HG02571 (cell line): ENCODE results near the gene ATRNL1.

Experiments
- ATAC-seq: cut with Tn5 transposase; IDR thresholded peaks from one replicate; pipeline ENCODE4 v1.9.1; 2021; ENCODE audit warnings: mild to moderate bottlenecking, moderate library complexity; ENCODE audit not compliant: unreplicated experiment

ATRNL1 gene

GRCh38 chr10:115972426-115972825 is 879.3 kb downstream of the ATRNL1 start:
- ATAC-seq = no peak

DNA sequence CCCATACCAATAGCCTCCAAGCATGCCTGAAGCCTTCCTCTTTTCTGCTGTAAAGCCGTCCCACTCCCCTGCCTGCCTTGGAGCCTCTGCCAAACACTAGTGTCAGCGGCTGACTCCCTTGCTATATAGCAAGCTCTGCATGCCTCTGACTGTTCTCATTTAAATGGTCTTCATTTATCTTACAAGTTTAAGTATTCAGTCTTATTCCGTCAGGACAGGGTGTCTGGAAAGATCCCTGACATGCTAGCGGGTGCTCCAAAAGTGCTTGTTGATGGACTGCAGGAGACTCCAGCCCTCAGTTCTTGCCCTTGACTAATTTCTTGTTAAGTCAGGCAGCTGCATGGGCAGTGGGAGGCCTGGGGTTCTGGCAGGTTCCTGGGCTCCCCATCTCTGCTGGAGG is 881.2 kb downstream of the ATRNL1 start:
- ATAC-seq = no peak

DNA sequence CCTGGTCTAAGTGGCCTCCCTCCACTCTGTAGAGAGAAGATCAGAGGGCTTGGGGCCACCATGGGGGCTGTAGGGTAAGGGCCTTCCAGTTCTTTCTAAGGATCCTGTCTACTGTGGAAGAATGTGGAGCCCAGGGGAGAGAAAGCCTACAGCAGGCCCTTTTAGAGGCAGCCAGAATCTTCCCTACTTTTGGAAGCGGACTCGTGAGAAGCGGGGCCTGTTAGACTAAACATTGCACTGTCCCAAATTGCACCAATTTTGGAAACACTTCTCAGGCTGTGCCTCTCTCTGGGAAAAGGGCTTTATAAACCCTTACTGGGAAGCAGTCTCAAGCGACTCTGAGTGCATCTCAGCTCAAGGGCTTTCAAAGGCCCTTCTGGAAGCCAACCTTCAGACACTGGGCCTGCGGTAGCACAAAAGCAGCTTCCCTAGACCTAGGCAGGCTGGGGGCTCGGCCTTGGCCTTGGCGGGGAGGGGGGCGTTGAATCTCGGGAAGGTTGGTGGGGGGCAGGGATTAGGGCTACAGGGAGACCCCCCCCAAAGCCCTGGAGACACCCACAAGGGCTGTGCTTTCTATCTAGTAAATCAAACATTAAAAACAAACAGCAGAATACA is 881.8 kb downstream of the ATRNL1 start:
- ATAC-seq = no peak

GRCh38 chr10:115975506-115975905 is 882.3 kb downstream of the ATRNL1 start:
- no peak for ATAC-seq

DNA sequence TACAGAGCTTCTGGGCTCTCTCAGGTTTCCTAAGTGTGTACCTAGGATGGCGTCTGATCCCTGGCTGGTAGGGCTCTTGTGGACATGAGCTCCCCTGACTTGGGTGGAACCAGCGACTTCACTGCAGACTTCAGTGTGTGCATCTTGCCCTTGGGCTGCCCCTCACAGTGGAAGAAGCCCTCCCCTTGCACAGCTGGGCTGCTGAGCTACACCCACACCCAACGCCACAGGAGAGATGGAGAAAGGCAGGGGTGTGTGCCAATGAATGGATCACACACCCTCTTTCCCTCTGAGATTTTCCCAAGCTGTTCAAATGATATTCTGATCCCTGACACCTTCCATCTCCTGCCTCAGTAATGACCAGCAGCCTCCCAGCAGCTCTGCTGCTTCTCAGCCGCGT is 883.2 kb downstream of the ATRNL1 start:
- no peak for ATAC-seq

- ATAC-seq = no peak
These were observed 884.7 kb downstream of the ATRNL1 start for GRCh38 chr10:115977855-115978254.

- ATAC-seq = no peak
These were observed 886.4 kb downstream of the ATRNL1 start for GRCh38 chr10:115979576-115979975.

DNA sequence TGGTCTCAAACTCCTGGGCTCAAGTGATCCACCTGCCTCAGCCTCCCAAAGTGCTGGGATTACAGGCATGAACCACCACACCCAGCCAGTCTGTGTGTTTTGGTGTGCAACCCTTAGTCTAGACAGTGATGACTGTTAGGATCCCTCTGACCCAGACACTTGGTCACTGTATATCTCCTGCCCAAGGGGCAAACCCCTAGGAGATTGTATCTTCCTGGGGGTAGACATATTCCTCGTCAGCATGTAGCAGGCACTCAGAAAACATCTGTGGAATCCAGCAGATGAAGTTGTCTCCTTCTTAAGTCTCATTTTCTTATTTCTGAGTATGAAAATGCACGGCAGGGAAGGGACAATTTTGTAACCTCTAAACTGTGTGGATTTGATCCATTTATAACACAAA is 887.3 kb downstream of the ATRNL1 start:
- ATAC-seq = no peak

GRCh38 chr10:115981081-115981480 is 887.9 kb downstream of the ATRNL1 start:
- ATAC-seq = no peak

DNA sequence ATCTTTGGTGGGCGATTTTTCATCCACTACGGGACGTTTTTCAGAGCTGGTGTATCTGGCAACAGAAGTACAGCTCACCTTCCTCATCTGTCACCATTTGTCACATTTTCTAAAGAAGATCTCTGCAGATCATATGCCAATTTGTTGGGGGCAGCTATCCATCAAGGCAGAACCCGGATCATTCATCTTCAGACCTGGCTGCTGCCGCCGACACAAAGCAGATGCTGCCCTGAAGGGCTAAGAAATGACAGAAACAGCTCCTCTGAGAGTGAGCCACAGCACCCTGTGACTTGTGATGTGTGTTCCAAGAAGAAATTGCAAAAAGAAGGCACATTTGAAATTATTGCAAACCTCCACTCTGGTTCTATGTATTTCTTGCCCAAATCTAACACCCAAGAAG is 888.9 kb downstream of the ATRNL1 start:
- no peak for ATAC-seq

- ATAC-seq = no peak
These were observed 889.4 kb downstream of the ATRNL1 start for GRCh38 chr10:115982526-115982925.

- no peak for ATAC-seq
These were observed 892.6 kb downstream of the ATRNL1 start for GRCh38 chr10:115985786-115986185.

- ATAC-seq = no peak
These were observed 895.2 kb downstream of the ATRNL1 start for GRCh38 chr10:115988380-115988779.

- ATAC-seq = no peak
These were observed 896.5 kb downstream of the ATRNL1 start for GRCh38 chr10:115989621-115990020.

GRCh38 chr10:115992236-115992986 is 899.2 kb downstream of the ATRNL1 start:
- no peak for ATAC-seq

- ATAC-seq = no peak
These were observed 902.9 kb downstream of the ATRNL1 start for GRCh38 chr10:115996031-115996430.

DNA sequence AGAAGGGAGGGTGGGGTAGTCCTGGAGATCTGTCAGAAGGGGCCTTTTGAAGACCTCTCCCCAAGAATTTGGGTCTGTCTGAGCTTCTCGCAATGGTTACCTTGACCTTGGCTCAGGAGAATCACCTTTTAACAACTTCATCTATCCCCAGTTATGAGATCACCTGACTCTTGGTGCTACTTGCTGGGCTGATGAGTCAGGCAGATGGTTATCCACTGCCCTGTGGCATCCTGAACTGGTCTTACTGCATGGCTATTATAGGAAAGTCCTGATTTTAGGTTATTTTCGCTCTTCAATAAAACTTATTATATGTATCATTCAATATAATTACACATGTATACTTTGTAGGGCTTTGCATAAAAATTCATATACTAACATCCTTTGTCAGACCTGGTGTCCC is 905.1 kb downstream of the ATRNL1 start:
- no peak for ATAC-seq
